ENCODE results near the gene PLA2R1. TPM values are rescaled to one million over a fixed set of nuclear protein-coding genes. Genes with fewer than 3 reads are reported as not detected.

PLA2R1 gene
- total RNA-seq, 3 donors from 2014 or later (not counting 1 experiment from before 2014, with no cell fraction given): not detected

DNA sequence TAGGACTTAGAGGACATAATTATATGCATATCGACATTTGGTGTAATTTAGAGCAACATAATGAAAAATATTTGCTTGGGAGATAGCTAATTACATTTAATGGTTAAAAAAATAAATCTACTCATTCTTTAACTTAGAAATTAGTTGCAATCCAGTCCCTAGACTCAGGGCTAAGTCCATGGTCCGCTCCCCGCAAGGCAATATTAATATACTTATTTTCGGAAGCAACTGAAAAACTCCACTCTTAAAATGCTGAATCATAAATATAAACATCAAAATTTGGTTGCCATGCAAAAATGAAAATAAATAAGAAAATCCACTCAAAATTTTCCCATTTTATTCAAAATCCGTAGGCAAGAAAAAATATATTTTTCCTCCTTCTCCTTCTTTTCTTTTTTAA is 164.7 kb downstream of the PLA2R1 start:
- H3K4me1 ChIP-seq (ENCODE audit: control insufficient read depth, insufficient read depth, low read length): peaks cover 2% of the 10 kb centered on the region
- H3K27me3 ChIP-seq (ENCODE audit: control insufficient read depth, insufficient read depth, low read length): no peaks in the 10 kb centered on the region
- H3K9me3 ChIP-seq (ENCODE audit: control insufficient read depth, insufficient read depth, low read length): no peaks in the 10 kb centered on the region
- H3K4me3 Mint-ChIP-seq: no peak overlapping the region
- H3K4me1 Mint-ChIP-seq: peaks cover 22 to 29% of the 10 kb centered on the region in 2 donors
- DNase-seq (no peak), ATAC-seq (no peak)
- TF ChIP-seq, protein P1, sequence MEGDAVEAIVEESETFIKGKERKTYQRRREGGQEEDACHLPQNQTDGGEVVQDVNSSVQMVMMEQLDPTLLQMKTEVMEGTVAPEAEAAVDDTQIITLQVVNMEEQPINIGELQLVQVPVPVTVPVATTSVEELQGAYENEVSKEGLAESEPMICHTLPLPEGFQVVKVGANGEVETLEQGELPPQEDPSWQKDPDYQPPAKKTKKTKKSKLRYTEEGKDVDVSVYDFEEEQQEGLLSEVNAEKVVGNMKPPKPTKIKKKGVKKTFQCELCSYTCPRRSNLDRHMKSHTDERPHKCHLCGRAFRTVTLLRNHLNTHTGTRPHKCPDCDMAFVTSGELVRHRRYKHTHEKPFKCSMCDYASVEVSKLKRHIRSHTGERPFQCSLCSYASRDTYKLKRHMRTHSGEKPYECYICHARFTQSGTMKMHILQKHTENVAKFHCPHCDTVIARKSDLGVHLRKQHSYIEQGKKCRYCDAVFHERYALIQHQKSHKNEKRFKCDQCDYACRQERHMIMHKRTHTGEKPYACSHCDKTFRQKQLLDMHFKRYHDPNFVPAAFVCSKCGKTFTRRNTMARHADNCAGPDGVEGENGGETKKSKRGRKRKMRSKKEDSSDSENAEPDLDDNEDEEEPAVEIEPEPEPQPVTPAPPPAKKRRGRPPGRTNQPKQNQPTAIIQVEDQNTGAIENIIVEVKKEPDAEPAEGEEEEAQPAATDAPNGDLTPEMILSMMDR (IDR thresholded peaks at IDR 0.05): no peak
- WGBS (ENCODE audit: insufficient coverage): 98% methylated on average over 4 of the region's 5 CpGs
- no peaks in the 10 kb centered on the region for H3K9me3 Mint-ChIP-seq
- no peaks in the 10 kb centered on the region for H3K27me3 Mint-ChIP-seq (ENCODE audit: low read depth in 2 of 2)
- no peak overlapping the region for H3K4me3 ChIP-seq (ENCODE audit: low read length)
- peaks cover 18% of the 10 kb centered on the region for H3K36me3 ChIP-seq (ENCODE audit: control insufficient read depth, insufficient read depth, low read length)
- intact Hi-C loops (cut with micrococcal nuclease): no loop called here
- H3K27ac ChIP-seq (ENCODE audit: low read length): no peak overlapping the region
- H3K36me3 Mint-ChIP-seq: peaks cover 8% of the 10 kb centered on the region
- no peak overlapping the region for H3K27ac Mint-ChIP-seq

DNA sequence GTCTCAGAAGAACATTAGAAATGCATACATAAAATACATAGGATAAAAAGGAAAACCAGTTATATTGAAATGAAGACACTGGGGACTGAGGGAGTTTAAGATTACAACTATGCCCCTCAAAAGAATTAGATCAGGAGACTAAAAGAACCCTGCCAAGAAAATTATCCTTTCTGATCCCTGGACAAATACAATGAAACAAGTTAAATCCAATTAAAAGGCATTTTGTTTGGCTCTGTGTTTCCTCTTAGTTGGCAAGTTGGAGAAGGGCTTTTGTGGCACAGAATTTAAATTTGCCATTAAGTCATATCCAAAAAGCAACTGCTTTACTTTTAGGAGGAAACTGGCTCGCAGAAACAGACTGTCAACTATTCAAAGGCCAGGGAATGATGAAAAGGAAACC is 165.3 kb downstream of the PLA2R1 start:
- Histone ChIP-seq H3K4me3 (ENCODE audit: low read length) (no peak overlapping the region), H3K27me3 (ENCODE audit: control insufficient read depth, insufficient read depth, low read length) (no peaks in the 10 kb centered on the region), H3K4me1 (ENCODE audit: control insufficient read depth, insufficient read depth, low read length) (no peaks in the 10 kb centered on the region), H3K9me3 (ENCODE audit: control insufficient read depth, insufficient read depth, low read length) (no peaks in the 10 kb centered on the region), H3K27ac (ENCODE audit: low read length) (no peak overlapping the region), H3K36me3 (ENCODE audit: control insufficient read depth, insufficient read depth, low read length) (peaks cover 17% of the 10 kb centered on the region)
- TF ChIP-seq, protein P1 (IDR thresholded peaks at IDR 0.05): no peak
- DNase-seq (no peak), ATAC-seq (no peak)
- Mint-ChIP-seq H3K36me3 (peaks cover 8% of the 10 kb centered on the region), H3K27me3 (ENCODE audit: low read depth in 2 of 2) (no peaks in the 10 kb centered on the region), H3K27ac (no peak overlapping the region), H3K9me3 (no peaks in the 10 kb centered on the region), H3K4me3 (no peak overlapping the region), H3K4me1 (peaks cover 22 to 23% of the 10 kb centered on the region in 2 donors)
- intact Hi-C loops (cut with micrococcal nuclease): no loop called here
- 100% methylated on average over 1 of the region's 1 CpG for WGBS (ENCODE audit: insufficient coverage)

DNA sequence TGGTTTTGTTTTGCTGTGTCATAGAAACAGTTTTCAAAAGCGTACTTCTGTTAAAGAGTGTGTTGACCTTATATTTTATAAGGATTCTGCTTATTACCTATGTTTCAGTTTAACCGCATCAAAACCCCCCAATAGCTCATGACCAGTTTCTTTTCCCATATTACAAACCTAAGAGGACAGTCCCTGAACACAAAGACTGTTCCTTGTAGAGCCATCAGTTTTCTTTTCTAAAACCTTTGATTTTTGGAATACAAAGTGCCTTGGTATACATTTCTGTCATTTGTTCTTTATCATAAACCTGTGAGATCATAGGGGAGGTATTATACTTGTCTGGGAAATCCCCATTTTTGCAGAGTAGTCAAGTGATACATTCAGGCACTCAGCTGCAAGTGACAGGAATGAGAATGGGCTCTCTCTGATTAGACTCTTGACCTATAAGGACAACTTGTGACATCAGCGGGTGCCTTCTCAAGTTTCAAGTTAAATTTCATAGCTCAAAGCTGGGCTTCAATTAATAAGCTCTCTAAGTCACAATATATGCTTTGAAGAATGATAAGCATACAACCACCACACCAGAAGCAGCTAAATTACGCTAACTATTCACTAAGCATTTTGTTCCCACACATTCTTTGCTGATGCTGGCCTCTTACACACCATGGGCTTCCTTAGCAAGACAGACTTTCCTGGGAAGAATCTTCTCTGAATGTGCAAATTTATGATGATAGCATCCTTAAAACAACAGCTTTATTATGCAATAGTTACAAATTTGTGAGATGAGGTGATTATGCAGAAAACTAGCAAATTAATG is 167.0 kb downstream of the PLA2R1 start:
- 67% methylated on average over 3 of the region's 4 CpGs for WGBS (ENCODE audit: insufficient coverage)
- DNase-seq (peak in 1 of 2 donors; percentile 25), ATAC-seq (peak in 2 of 3 donors; percentile 32 to 68)
- Mint-ChIP-seq H3K27ac (peak overlapping the region in 1 of 2 donors; percentile 29), H3K4me1 (peaks cover 15 to 22% of the 10 kb centered on the region in 2 donors), H3K4me3 (no peak overlapping the region), H3K36me3 (peaks cover 8% of the 10 kb centered on the region), H3K27me3 (ENCODE audit: low read depth in 2 of 2) (no peaks in the 10 kb centered on the region), H3K9me3 (no peaks in the 10 kb centered on the region)
- Histone ChIP-seq H3K27ac (ENCODE audit: low read length) (no peak overlapping the region), H3K9me3 (ENCODE audit: control insufficient read depth, insufficient read depth, low read length) (no peaks in the 10 kb centered on the region), H3K36me3 (ENCODE audit: control insufficient read depth, insufficient read depth, low read length) (peaks cover 19% of the 10 kb centered on the region), H3K4me1 (ENCODE audit: control insufficient read depth, insufficient read depth, low read length) (no peaks in the 10 kb centered on the region), H3K27me3 (ENCODE audit: control insufficient read depth, insufficient read depth, low read length) (no peaks in the 10 kb centered on the region), H3K4me3 (ENCODE audit: low read length) (no peak overlapping the region)
- intact Hi-C loops (cut with micrococcal nuclease): no loop called here
- TF ChIP-seq, protein P1 (IDR thresholded peaks at IDR 0.05): no peak
